Measurements from ENCODE around the gene GCNT3. TPM values are rescaled to one million over a fixed set of nuclear protein-coding genes. Genes with fewer than 3 reads are reported as not detected.

The GCNT3 gene
- polyA plus RNA-seq, 3 donors, result not detected

DNA sequence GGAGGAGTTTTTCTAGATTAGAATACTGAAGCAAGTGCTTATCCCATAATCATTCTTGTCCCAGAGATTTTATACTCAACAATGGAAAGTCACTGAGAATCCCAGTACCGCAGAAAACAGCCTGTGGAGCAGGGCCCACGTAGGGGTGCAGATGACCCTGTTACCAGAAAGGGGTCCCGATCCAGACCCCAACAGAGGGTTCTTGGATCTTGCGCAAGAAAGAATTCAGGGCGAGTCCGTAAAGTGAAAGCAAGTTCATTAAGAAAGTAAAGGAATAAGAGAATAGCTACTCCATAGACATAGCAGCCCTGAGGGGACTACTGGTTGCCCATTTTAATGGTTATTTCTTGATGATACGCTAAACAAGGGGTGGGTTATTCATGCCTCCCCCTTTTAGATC, 2.6 kb downstream of the GCNT3 start:
- Histone ChIP-seq H3K4me3 (replicated peaks in 1 of 3; ENCODE audit: low read depth in 2 of 3, low read length in 3 of 3) (no peak overlapping the region), H3K79me2 (ENCODE audit: insufficient read depth, low read length) (no peaks in the 10 kb centered on the region), H3K27ac (ENCODE audit: low read depth in 1 of 2, low read length in 2 of 2) (no peak overlapping the region), H4K20me1 (ENCODE audit: insufficient read depth, low read length) (no peaks in the 10 kb centered on the region), H3K9ac (ENCODE audit: insufficient read depth, low read length, poor library complexity, severe bottlenecking) (no peak overlapping the region), H3K36me3 (replicated peaks in 1 of 2; ENCODE audit: control insufficient read depth in 1 of 2, insufficient read depth in 2 of 2, low read length in 2 of 2) (no peaks in the 10 kb centered on the region), H3K4me1 (ENCODE audit: control insufficient read depth in 1 of 2, insufficient read depth in 2 of 2, low read length in 2 of 2) (peaks cover 5 to 7% of the 10 kb centered on the region in 2 donors), H3K9me3 (replicated peaks in 1 of 2; ENCODE audit: control insufficient read depth in 1 of 2, insufficient read depth in 1 of 2, low read length in 2 of 2) (no peaks in the 10 kb centered on the region), H3K27me3 (ENCODE audit: control insufficient read depth in 2 of 2, insufficient read depth in 2 of 2, low read length in 2 of 2) (peaks cover 8 to 10% of the 10 kb centered on the region in 2 donors), H3K4me2 (replicated peaks; ENCODE audit: extremely low read depth, low read length, poor library complexity, severe bottlenecking) (no peak overlapping the region), H2AFZ (ENCODE audit: insufficient read depth, low read depth, low read length, poor library complexity, severe bottlenecking) (no peak overlapping the region)
- Mint-ChIP-seq H3K27ac (no peak overlapping the region), H3K4me1 (peaks cover 13% of the 10 kb centered on the region), H3K4me3 (no peak overlapping the region), H3K36me3 (peaks cover 0 to 2% of the 10 kb centered on the region in 2 donors), H3K9me3 (peaks cover 0 to 7% (median 5%) of the 10 kb centered on the region in 7 donors), H3K27me3 (ENCODE audit: low read depth in 3 of 3) (peaks cover 5 to 30% (median 26%) of the 10 kb centered on the region in 3 donors)
- no peak for DNase-seq
- TF ChIP-seq, protein P1, sequence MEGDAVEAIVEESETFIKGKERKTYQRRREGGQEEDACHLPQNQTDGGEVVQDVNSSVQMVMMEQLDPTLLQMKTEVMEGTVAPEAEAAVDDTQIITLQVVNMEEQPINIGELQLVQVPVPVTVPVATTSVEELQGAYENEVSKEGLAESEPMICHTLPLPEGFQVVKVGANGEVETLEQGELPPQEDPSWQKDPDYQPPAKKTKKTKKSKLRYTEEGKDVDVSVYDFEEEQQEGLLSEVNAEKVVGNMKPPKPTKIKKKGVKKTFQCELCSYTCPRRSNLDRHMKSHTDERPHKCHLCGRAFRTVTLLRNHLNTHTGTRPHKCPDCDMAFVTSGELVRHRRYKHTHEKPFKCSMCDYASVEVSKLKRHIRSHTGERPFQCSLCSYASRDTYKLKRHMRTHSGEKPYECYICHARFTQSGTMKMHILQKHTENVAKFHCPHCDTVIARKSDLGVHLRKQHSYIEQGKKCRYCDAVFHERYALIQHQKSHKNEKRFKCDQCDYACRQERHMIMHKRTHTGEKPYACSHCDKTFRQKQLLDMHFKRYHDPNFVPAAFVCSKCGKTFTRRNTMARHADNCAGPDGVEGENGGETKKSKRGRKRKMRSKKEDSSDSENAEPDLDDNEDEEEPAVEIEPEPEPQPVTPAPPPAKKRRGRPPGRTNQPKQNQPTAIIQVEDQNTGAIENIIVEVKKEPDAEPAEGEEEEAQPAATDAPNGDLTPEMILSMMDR (IDR thresholded peaks at IDR 0.05), result no peak
- intact Hi-C loops (cut with micrococcal nuclease), result no loop called here
- 95% methylated on average over 4 of the region's 7 CpGs for WGBS (ENCODE audit: insufficient coverage)

DNA sequence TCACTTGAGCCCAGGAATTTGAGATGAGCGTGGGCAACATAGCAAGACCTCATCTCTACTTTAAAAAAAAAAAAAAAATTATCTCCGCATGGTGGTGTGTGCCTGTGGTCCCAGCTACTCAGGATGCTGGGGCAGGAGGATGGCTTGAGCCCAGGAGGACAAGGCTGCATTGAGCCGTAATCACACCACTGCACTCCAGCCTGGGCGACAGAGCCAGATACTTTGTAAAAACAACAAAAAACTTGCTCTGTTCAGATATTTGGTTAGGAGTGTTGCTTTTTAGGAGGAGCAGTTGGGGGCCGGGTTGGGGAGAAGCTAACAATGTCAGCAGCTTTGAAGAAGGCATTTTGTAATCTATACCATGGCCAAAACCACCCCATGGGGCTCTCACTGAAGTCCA, 4.1 kb downstream of the GCNT3 start:
- H2AFZ ChIP-seq (ENCODE audit: insufficient read depth, low read depth, low read length, poor library complexity, severe bottlenecking), result peak overlapping the region; percentile 74
- H3K9me3 ChIP-seq (replicated peaks in 1 of 2; ENCODE audit: control insufficient read depth in 1 of 2, insufficient read depth in 1 of 2, low read length in 2 of 2), result no peaks in the 10 kb centered on the region
- no peaks in the 10 kb centered on the region for H3K79me2 ChIP-seq (ENCODE audit: insufficient read depth, low read length)
- Mint-ChIP-seq H3K27me3 (ENCODE audit: low read depth in 3 of 3) (peaks cover 7 to 29% (median 26%) of the 10 kb centered on the region in 3 donors), H3K4me1 (peaks cover 13% of the 10 kb centered on the region), H3K9me3 (peaks cover 0 to 5% (median 2%) of the 10 kb centered on the region in 7 donors), H3K4me3 (peak overlapping the region in 1 of 2 donors; percentile 21), H3K27ac (peak overlapping the region in 1 of 7 donors; percentile 44), H3K36me3 (peaks cover 0 to 2% of the 10 kb centered on the region in 2 donors)
- DNase-seq, result no peak
- H3K27ac ChIP-seq (ENCODE audit: low read depth in 1 of 2, low read length in 2 of 2), result no peak overlapping the region
- H3K4me3 ChIP-seq (replicated peaks in 1 of 3; ENCODE audit: low read depth in 2 of 3, low read length in 3 of 3), result no peak overlapping the region
- H3K27me3 ChIP-seq (ENCODE audit: control insufficient read depth in 2 of 2, insufficient read depth in 2 of 2, low read length in 2 of 2), result peaks cover 10% of the 10 kb centered on the region in 2 donors
- H3K36me3 ChIP-seq (replicated peaks in 1 of 2; ENCODE audit: control insufficient read depth in 1 of 2, insufficient read depth in 2 of 2, low read length in 2 of 2), result no peaks in the 10 kb centered on the region
- TF ChIP-seq, protein P1 (IDR thresholded peaks at IDR 0.05), result no peak
- H4K20me1 ChIP-seq (ENCODE audit: insufficient read depth, low read length), result no peaks in the 10 kb centered on the region
- no CpG with 5 or more reads among the region's 5 CpGs for WGBS (ENCODE audit: insufficient coverage)
- intact Hi-C loops (cut with micrococcal nuclease), result no loop called here
- no peak overlapping the region for H3K4me2 ChIP-seq (replicated peaks; ENCODE audit: extremely low read depth, low read length, poor library complexity, severe bottlenecking)
- H3K4me1 ChIP-seq (ENCODE audit: control insufficient read depth in 1 of 2, insufficient read depth in 2 of 2, low read length in 2 of 2), result peaks cover 5 to 7% of the 10 kb centered on the region in 2 donors
- H3K9ac ChIP-seq (ENCODE audit: insufficient read depth, low read length, poor library complexity, severe bottlenecking), result no peak overlapping the region
